NCI-H345 (cell line): ENCODE results near the gene ANKS1B.
"Not testable (repeated sequence)": the region's sequence is repeated elsewhere in the genome, so short reads cannot be mapped to it uniquely, and the experiment has no call there.

Source experiments
- DNase-seq: peaks from one replicate; lab custom pipeline; 2025; lab: John Stamatoyannopoulos, UW

ANKS1B gene

DNA sequence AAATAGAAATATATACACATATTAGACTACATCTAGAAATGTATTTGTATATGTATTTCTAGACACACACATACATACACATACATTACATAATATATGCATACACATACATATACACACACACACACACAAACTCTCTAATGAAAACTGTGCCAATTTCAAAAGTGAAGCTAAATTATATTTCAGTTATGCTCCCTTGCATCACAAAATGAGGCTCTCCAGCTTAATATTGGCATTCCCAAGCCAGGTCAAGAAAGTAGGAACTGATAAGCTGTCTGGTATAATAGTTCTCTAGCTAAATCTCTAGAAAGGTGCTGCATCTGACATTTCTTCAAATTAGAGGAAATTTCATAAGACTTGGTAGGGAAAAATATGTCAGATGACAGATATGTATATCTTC is 280.3 kb downstream of the ANKS1B start:
- DNase-seq, result no peak

DNA sequence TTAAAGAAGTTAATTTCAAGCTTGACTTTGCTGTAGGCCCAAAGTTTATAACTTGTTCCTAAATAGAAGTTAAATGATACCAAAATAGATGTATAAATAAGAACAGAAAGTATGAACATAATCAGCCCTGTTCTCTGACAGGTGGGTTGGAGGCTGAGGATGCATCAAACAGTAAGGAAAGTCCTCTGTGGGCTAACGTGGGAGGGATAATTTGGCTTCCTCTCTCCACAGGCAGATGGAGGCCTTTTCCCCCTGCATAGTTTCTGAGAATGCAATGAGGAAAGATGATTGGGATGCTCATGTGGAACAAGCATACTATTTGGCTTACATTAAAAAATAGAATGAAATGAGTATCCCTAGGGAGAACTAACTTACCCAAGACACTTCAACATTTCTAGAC is 280.7 kb downstream of the ANKS1B start:
- DNase-seq, result no peak

DNA sequence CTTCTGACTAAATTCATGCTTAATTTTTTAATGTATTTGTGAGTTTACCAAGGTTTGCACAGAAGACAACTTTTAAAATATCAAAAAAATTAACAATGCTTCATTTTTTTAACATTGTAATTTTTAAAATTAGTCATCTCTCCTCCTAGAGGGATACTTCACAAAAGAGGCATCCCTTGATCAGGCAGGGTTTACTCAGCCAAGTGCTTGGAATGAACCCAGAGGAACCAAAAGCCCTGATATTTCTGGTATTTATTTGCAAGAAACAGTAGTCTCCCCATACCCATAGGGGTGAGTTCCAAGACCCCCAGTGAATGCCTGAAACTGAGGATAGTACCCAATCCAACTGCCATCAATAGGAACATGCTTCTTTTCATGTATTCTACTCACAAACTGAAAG is 284.7 kb downstream of the ANKS1B start:
- DNase-seq, result no peak

DNA sequence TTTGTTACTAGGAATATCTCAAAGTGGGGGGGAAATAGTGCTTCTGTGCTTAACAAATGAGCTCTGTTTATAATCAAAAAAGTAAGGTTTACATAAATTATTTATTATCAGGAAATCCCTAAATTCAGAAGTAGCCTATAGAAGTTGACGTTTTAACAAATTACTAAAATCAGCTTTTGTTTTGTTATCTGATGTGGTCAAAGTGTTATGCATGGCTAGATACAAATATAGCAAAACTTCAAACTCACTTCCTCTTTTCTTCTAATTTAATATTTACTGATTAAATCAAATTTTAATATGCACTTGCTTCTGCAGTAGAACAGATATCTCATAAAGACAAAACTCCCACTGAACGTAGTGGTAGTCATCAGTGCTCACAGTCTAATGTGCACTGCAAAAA is 289.7 kb downstream of the ANKS1B start:
- no peak for DNase-seq

DNA sequence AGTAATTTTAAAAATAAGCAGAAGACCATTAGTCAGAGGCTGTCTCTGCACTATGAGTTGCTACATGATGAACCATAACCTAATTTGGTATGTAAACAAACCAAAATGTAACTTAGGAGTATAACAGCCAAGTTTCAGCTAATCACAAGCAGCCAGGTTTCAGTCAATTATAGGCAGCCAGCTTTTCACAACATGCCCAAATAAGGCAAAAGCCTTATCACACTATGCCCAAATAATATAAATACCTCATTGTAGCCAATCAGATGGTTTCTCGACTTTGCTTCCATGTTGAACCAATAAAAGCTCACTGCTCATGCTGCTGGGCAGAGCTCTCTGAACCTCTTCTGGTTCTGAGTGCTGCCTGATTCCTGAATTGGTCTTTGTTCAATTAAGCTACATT is 298.6 kb downstream of the ANKS1B start:
- DNase-seq, result no peak

DNA sequence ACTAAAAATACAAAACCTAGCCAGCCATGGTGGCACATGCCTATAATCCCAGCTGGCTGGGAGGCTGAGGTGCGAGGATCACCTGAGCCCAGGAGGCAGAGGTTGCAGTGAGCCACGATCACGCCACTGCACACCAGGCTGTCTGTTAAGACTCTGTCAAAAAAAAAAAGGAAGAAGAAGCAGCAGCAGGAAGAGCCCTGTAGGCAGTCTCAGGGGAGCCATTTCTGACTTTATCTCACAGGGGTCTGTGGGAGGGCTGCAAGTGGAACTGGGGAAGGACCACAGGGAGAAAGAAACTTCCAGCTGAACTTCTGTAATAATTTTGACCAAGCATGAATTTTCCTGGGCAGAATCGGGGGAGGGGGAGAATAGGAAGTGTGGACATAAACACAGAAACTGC is 304.5 kb downstream of the ANKS1B start:
- DNase-seq, result no peak

DNA sequence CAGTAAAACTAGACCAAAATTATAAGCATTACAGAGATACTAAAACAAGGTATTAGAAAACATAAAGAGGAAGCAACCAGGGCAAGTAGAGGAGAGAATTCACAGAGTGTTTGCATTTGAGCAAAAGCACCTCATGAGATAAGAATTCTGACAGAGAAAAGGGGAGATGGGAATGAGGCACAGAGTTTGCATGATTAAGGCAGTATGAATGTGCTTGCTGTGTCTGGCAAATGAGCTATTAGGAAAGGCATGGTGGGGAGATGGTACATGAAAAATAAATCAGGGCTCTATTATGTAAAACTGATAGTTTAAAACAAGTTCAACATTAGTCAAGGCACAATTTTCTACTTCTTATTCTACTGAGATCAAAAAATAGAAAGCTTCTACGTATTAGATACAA is 314.1 kb downstream of the ANKS1B start:
- no peak for DNase-seq

DNA sequence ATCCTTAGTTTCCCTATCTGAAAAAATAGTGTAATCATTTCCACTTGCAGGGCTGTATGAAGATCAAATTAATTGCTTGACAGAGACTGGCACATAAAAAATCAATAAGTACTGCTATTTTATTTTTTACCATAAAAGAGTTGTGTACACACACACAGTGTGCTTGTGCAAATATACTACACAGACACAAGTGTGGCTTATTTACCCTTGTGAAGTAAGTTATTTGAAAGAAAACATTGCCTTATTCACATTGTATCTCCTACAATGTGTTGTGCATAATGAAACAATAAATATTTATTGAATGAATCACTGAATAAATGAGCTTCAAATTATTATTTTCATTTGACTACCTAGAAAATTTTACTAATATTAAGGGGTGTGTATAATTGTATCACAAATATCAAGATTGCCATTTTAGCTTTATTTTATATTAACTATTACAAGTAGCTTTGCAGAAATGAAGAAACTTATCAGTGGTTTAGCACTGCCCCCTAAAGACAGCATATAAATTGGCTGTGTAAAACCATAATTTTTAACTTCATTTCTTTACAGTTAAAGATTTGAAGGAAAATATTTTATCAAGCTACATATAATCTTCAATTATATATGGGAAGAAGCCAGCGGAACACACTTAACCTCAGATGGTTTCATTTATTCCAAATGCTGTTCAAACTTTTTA is 325.9 kb downstream of the ANKS1B start:
- DNase-seq, result peak; percentile 3

DNA sequence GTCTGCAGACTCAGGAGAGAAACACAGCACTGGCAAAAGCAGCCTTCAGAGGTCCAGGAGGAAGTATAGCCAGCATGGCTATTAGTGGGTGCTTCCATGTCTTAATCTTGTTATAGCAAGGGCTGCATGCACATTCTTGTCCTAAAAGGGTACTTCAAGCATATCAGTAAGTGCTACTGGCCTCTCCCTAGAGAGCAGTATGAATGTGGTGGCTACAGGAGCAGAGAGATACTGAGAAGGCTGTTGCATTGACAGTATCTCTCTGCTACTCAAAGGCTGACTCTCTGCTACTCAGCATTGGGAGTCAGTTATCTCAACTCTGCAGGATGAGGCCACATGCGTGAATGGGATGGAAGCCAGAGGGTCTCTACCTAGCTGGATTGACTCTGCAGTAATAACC is 335.2 kb downstream of the ANKS1B start:
- DNase-seq, result no peak

DNA sequence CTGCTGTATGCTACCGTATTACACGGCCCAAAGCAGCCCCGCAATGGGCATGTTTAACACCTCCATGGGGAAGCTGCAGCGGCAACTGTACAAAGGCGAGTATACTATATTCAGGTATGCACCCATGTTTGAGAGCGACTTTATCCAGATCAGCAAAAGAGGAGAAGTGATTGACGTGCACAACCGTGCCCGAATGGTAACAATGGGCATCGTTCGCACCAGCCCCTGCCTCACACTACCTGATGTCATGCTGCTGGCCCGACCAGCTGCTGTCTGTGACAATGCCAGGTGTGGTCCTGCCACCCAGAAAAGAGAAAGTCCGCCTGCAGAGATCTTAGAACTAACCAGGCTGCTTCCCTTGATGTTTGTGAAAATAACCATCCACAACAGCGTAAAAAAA is 336.6 kb downstream of the ANKS1B start:
- no peak for DNase-seq

DNA sequence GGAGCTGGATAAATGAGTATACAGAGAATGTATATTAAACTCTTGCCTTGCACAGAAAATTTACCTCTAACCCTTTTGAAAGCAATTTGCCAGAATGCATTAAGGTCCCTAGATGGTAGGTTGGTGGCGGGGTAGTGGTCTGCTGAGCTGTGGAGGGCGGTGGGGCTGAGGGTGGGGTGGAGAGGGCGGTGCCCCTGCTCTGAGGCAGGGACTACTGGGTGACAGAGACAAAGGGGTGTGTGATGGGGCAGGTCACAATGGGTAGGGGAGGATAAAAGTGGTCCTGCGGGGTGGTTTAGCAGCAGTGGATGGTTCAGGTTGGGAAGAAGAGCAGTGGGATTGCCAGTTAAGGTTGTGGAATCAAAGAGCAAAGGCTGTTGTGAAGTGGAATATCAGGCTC is 337.3 kb downstream of the ANKS1B start, which contains the start of gene GARIN6:
Gene GARIN6, plus strand, starts transcription at position 301 of the 400 bp plus-strand sequence. CDS start 422 bp downstream, outside the sequence.
- no peak for DNase-seq

DNA sequence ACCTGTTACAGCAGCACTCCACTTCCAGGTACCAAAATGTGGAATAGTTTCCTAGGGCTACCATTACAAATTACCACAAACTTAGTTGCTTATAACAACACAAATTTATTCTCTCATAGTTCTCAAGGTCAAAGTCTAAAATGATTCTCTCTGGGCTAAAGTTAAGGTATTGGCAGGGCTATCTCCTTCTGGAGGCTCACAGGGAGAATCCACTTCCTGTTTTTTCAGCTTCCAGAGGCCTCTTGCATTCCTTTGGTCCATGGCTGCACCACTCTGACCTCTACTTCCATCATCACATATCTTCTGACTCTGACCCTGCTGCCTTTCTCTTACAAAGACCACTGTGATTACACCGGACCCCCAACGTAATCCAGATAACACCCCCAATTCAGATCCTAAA is 340.1 kb downstream of the ANKS1B start:
- DNase-seq, result no peak

DNA sequence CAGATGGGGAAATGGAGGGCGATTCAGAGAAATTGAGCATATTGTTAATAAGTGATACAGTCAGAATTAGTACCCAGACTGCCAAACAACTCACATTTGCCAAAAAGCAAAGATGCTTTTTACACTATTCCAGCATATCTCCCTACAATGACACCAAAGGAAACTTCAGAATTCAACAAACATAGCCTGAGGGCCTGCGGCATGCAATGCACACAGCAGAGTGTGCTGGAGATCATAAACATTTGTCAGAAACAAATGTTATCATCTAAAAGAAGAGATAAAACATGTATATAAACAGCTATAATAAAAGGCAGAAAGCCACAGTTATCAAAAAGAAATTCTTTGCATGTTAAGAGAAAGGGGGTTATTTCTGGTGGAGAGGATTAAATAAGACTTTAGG is 357.3 kb downstream of the ANKS1B start:
- DNase-seq, result no peak

DNA sequence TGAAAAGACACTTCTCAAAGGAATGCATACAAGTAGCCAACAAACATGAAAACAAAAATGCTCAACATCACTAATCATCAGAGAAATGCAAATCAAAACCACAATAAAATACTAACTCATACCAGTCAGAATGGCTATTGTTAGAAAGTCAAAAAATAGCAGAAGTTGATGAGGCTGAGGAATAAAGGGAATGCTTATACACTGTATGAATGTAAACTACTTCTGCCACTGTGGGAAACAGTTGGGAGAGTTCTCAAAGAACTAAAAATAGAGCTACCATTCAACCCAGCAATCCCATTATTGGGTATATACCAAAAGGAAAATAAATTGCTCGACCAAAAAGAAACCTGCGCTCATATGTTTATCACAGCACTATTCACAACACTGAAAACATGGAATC is 360.1 kb downstream of the ANKS1B start:
- DNase-seq, result not testable (repeated sequence)

DNA sequence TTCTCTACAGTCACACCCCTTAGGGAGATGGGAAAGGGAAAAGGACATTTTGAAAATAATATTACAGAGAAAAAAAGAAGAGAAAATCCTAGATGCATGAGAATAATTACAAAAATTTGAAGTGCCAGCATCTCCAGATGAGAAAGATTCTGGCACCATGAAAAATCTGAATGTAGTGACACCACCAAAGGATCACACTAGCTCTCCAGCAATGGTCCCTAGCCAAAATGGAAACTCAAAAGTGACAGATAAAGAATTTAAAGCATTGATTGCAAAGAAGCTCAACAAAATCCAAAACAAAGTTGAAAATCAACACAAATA is 364.6 kb downstream of the ANKS1B start:
- DNase-seq, result no peak

DNA sequence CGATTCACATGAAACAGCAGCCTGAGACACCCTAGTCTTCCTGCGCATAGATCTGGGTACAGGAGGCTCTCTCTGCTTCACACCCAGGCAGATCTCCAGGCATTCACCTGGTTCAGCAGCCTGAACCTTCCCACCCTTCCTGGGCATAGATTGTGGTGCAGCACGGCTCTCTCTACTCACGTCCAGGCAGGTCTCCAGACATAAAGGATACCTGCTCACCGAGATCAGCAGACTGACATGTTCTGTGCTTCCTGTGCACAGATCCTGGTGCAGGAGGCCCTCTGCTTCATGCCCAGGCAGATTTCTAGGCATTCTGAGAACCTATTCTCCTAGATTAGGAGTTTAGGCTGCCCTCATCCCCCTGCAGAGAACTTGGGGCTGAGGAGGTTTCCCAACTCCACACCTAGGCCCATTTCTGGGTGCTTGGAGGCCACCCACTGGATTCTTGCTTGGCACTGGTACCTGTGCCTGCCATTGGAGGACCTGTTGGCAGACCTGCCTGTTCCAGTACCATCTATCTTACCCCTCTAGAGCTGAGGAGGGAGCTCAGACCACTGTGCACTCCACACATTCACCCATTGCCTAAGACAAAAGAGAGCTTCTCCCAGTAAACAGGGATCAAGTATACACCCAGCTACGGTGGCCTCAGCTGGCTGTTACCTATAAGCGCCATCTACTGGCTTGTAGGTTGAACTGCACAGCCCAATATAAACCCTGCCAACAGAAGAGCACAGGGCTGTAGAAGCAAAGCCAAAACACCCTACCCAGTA is 365.2 kb downstream of the ANKS1B start:
- no peak for DNase-seq

DNA sequence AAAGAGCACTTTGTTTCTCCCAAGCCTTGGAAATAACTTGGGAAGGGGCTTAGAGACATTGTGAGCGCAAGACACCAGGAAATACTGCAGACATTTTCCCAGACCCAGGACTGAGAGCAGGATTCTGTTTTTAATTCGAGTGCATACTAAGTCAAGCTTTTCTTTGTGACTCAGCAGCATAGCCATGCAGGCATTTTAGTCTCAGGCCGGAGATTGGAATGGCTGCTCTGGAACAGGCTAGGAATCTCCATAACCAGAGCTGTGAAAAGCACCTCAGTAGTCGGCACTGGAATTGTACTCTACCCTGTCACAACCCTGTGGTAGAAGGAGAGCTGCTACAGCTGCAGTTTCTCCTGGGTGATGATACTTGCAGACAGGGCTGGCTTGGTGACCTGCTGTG is 366.1 kb downstream of the ANKS1B start:
- no peak for DNase-seq

DNA sequence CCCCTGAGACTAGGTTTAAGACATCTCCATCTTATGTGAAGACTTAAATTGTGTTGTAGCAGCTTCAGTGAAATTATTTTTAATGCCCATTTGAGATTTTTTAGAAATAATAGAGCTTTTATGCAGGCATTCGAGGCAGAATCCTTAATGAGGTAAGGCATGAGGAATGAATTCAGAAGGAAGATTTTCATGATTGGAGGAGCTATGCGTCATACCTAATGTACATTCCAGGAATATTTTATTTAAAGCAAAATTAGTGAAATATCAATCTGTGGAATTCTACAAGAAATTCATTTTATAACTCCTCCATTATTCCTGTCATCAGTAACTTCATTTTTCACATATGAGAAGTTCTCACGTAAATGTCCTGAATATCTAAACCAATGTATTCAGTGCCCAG is 373.1 kb downstream of the ANKS1B start:
- no peak for DNase-seq

DNA sequence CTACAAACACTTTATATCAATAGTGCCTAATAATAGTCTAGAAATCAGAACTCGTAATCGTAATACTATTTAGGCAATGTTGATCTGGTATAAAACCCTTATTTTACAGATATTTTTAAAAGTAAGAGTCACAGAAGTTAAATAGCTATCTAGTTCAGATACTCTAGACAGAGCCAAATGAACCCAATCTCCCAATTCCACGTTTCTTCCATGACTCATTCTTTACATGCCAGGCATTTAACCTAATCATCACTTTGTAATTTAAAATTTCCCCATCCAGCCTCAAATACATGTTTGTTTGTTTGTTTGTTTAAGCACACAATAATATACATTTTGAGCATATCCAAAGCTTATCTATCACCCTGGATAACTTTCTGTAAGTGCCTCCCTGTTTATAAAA is 373.6 kb downstream of the ANKS1B start:
- DNase-seq, result no peak

DNA sequence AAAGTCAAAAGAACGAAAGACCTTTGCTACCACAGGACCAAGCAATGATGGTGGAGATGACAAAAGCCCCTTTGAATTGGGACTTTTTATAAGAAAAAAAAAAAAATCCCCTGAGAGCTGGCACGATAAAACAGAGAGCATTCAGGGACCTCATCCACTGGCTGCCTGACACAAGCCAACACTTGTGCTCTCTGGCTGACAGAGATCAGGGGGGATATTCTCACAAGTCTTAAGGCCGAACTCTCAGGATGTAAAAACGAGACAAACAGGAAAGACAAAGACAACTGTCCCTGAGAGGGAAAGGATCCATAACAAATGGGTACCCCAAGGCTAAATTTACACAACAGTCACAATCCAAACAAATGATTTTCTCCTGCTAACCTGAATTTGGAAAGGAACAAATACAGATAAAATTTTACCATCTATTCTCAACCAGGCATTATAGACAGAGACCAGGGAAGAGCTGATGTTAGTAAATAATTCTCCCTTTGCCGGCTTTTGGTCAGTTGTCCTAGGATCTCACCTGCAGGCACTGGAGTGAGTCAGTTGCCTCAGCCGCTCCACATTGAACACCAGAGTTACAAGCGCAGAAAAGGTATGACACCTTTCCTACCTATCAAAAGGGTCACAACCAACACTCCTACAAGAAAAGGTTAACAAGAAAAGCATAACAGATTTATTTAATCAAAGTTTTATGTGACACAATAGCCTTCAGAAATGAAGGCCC is 375.1 kb downstream of the ANKS1B start:
- no peak for DNase-seq

DNA sequence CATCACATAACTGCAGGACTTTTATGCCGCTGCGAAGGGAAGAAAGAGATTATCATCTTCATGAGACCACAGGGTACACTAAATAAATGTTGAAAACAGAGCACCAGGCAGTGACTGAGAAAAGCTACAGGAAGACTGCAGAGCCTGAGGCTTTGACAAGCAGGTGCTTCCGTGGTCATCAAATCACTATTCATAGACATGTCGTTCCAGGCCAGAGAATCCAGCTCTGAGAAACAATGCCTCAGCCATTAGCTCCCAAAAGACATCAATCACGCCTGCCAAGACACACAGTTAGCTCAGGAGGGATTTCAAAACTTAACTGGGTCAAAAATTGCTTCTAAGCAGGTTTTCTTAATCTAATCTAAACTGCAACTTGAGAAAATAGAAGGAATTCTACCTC is 384.3 kb downstream of the ANKS1B start:
- DNase-seq, result peak; percentile 9

DNA sequence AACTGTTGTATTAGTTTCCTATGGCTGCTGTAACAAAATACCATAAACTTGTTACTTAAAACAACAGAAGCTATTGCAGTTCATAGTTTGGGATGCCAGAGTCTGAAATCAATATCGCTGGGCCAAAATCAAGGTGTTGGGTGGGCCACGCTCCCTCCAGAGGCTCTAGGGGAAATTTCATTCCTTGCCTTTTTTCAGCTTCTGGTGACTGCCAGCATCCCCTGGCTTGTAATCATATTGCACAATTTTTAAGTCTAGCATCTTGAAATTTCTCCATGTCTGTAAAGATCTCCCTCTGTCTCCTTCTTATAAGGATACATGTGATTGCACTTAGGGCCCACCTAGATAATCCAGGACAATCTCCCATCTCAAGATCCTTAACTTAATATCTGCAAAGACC is 386.0 kb downstream of the ANKS1B start:
- DNase-seq, result no peak

DNA sequence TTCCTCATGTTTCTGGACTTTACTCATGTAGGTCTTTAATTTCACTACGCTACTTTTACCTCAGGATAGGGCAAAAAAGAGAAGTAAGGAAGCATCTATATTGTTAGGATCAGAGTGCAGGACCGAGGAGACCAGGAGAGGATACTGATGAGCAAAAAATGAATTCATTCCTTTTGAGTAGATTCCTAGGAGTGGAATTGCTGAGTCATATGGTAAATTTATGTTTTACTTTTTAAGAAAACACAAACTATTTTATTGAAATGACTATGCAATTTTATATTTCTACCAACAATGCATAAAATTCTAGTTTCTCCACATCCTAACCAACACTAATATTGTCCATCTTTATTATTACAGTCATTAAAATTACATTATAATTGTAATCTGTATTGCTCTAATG is 388.0 kb downstream of the ANKS1B start:
- no peak for DNase-seq
